HUES6 (cell line): ENCODE data around the gene TFB1M.
"Not testable (repeated sequence)": the region's sequence is repeated elsewhere in the genome, so short reads cannot be mapped to it uniquely, and the experiment has no call there.

ENCODE experiments used
- H3K27ac ChIP-seq: 2 replicates; pipeline ENCODE4 v1.7.0; 2013; ENCODE audit warnings: low read depth, mild to moderate bottlenecking, low read length, inconsistent platforms
- H3K27me3 ChIP-seq: 2 replicates; pipeline ENCODE4 v1.6.1; 2013; ENCODE audit warnings: low read length; ENCODE audit not compliant: control insufficient read depth, insufficient read depth
- H3K36me3 ChIP-seq: 2 replicates; pipeline ENCODE4 v1.6.1; 2013; ENCODE audit warnings: low read length; ENCODE audit not compliant: control insufficient read depth, insufficient read depth
- H3K4me1 ChIP-seq: 2 replicates; pipeline ENCODE4 v1.6.1; 2013; ENCODE audit warnings: low read length; ENCODE audit not compliant: control insufficient read depth, insufficient read depth
- H3K4me3 ChIP-seq: 2 replicates; pipeline ENCODE4 v1.5.1; 2013; ENCODE audit warnings: low read depth, low read length
- H3K9ac ChIP-seq: one replicate; pipeline ENCODE4 v1.6.1; 2013; ENCODE audit warnings: mild to moderate bottlenecking, low read length
- H3K9me3 ChIP-seq: 2 replicates; pipeline ENCODE4 v1.6.1; 2013; ENCODE audit warnings: low read depth, low read length; ENCODE audit not compliant: control insufficient read depth, insufficient read depth

Gene TFB1M

GRCh38 chr6:155344341-155345006 lies 30.2 kb upstream of the TFB1M start:
- Histone ChIP-seq H3K9ac (no peak overlapping the region), H3K4me3 (no peak overlapping the region), H3K27ac (no peak overlapping the region), H3K4me1 (no peaks in the 10 kb centered on the region), H3K27me3 (no peaks in the 10 kb centered on the region), H3K9me3 (peaks cover 5% of the 10 kb centered on the region; the same call in 1 of the 2 replicates), H3K36me3 (no peaks in the 10 kb centered on the region)

- Histone ChIP-seq H3K27me3 (no peaks in the 10 kb centered on the region), H3K9me3 (peaks cover 4% of the 10 kb centered on the region; the same call in 1 of the 2 replicates), H3K4me3 (no peak overlapping the region), H3K9ac (no peak overlapping the region), H3K27ac (no peak overlapping the region), H3K36me3 (no peaks in the 10 kb centered on the region), H3K4me1 (no peaks in the 10 kb centered on the region)
These were observed 27.0 kb upstream of the TFB1M start for GRCh38 chr6:155341130-155341828.

GRCh38 chr6:155340464-155341129 lies 26.3 kb upstream of the TFB1M start:
- no peaks in the 10 kb centered on the region for H3K36me3 ChIP-seq
- H3K4me3 ChIP-seq = no peak overlapping the region
- no peaks in the 10 kb centered on the region for H3K4me1 ChIP-seq
- no peak overlapping the region for H3K27ac ChIP-seq
- no peaks in the 10 kb centered on the region for H3K9me3 ChIP-seq
- H3K9ac ChIP-seq = no peak overlapping the region
- H3K27me3 ChIP-seq = no peaks in the 10 kb centered on the region

GRCh38 chr6:155339929-155340328 lies 25.6 kb upstream of the TFB1M start:
- H3K27ac ChIP-seq = not testable (repeated sequence)

GRCh38 chr6:155338237-155338636 lies 24.0 kb upstream of the TFB1M start:
- H3K27me3 ChIP-seq, H3K4me1 ChIP-seq, H3K27ac ChIP-seq, H3K9me3 ChIP-seq, H3K4me3 ChIP-seq, H3K9ac ChIP-seq, H3K36me3 ChIP-seq: not testable (repeated sequence)

More at GRCh38 chr6:155339929-155340328, 25.6 kb upstream of the TFB1M start:
- H3K4me1 ChIP-seq, H3K4me3 ChIP-seq, H3K36me3 ChIP-seq, H3K9ac ChIP-seq, H3K27me3 ChIP-seq, H3K9me3 ChIP-seq: not testable (repeated sequence)

- no peaks in the 10 kb centered on the region for H3K4me1 ChIP-seq
- H3K36me3 ChIP-seq = no peaks in the 10 kb centered on the region
- no peaks in the 10 kb centered on the region; the same call in 1 of the 2 replicates for H3K9me3 ChIP-seq
- H3K4me3 ChIP-seq = no peak overlapping the region
- H3K9ac ChIP-seq = no peak overlapping the region
- no peak overlapping the region for H3K27ac ChIP-seq
- H3K27me3 ChIP-seq = no peaks in the 10 kb centered on the region
These were observed 21.0 kb upstream of the TFB1M start for GRCh38 chr6:155335265-155335664.

- H3K9ac ChIP-seq, H3K36me3 ChIP-seq, H3K4me1 ChIP-seq, H3K27me3 ChIP-seq, H3K27ac ChIP-seq, H3K9me3 ChIP-seq, H3K4me3 ChIP-seq: not testable (repeated sequence)
These were observed 19.8 kb upstream of the TFB1M start for GRCh38 chr6:155334073-155334472.

GRCh38 chr6:155333414-155333813 lies 19.1 kb upstream of the TFB1M start:
- Histone ChIP-seq H3K4me1 (peaks cover 8% of the 10 kb centered on the region), H3K27ac (no peak overlapping the region), H3K36me3 (no peaks in the 10 kb centered on the region), H3K9ac (no peak overlapping the region), H3K4me3 (no peak overlapping the region), H3K9me3 (no peaks in the 10 kb centered on the region; the same call in 1 of the 2 replicates), H3K27me3 (no peaks in the 10 kb centered on the region)

- Histone ChIP-seq H3K36me3 (no peaks in the 10 kb centered on the region), H3K27ac (no peak overlapping the region), H3K4me3 (no peak overlapping the region), H3K9me3 (no peaks in the 10 kb centered on the region; the same call in 1 of the 2 replicates), H3K9ac (no peak overlapping the region), H3K27me3 (no peaks in the 10 kb centered on the region), H3K4me1 (peaks cover 20% of the 10 kb centered on the region)
These were observed 16.6 kb upstream of the TFB1M start for GRCh38 chr6:155330922-155331321.

- H3K27ac ChIP-seq = no peak overlapping the region
- no peaks in the 10 kb centered on the region for H3K36me3 ChIP-seq
- H3K4me1 ChIP-seq = peaks cover 24% of the 10 kb centered on the region
- H3K4me3 ChIP-seq = no peak overlapping the region
- H3K9me3 ChIP-seq = no peaks in the 10 kb centered on the region; the same call in 1 of the 2 replicates
- H3K27me3 ChIP-seq = no peaks in the 10 kb centered on the region
- no peak overlapping the region for H3K9ac ChIP-seq
These were observed 15.9 kb upstream of the TFB1M start for GRCh38 chr6:155330133-155330734.
